PC-9 (cell line): ENCODE measurements around the gene OR1L6. TPM values are rescaled to one million over a fixed set of nuclear protein-coding genes. Genes with fewer than 3 reads are reported as not detected.

Experiments used
- BruUV-seq: library from RNA; stranded (reverse); fragments of 400-500 nt; replicated peaks from 2 replicates; lab custom pipeline; 2021; lab: Mats Ljungman, UMichigan
- CTCF ChIA-PET: fragments of 300-600 bp; sonication (Branson Sonifier 250); formaldehyde crosslinking; loops from one replicate; lab custom pipeline; 2022; ENCODE audit warnings: antibody characterized with exemption; lab: Charles Lee
- POLR2A ChIA-PET: fragments of 300-600 bp; sonication (Branson Sonifier 250); formaldehyde crosslinking; loops from one replicate; lab custom pipeline; 2022; ENCODE audit warnings: antibody characterized with exemption; ENCODE audit not compliant: unreplicated experiment; lab: Charles Lee
- DNase-seq, 2 experiments: peaks; one replicate each; pipeline versions ENCODE4 v3.0.0 to v3.0.0-alpha.2; 2015 to 2022; ENCODE audit warnings: mixed read lengths in 1 of 2
- H2AFZ ChIP-seq: fragments of 200-600 bp; sonication (generic); 2 replicates; pipeline ENCODE4 v1.8.1; 2017; ENCODE audit warnings: antibody characterized with exemption
- H3F3A ChIP-seq: fragments of 200-600 bp; sonication (generic); 2 replicates; pipeline ENCODE4 v1.8.1; 2017; ENCODE audit warnings: antibody characterized with exemption, mild to moderate bottlenecking, low read depth; ENCODE audit not compliant: insufficient read depth
- H3K27ac ChIP-seq: fragments of 200-600 bp; sonication (generic); 2 replicates; pipeline ENCODE4 v1.6.1; 2016; ENCODE audit warnings: mixed run types
- H3K27me3 ChIP-seq: fragments of 200-600 bp; sonication (generic); 2 replicates; pipeline ENCODE4 v1.6.1; 2016; ENCODE audit warnings: low read depth, mixed run types; ENCODE audit not compliant: insufficient read depth
- H3K36me3 ChIP-seq: fragments of 200-600 bp; sonication (generic); 2 replicates; pipeline ENCODE4 v1.6.1; 2016; ENCODE audit warnings: low read depth, mixed run types
- H3K4me1 ChIP-seq: fragments of 200-600 bp; sonication (generic); replicated peaks from 2 replicates; pipeline ENCODE4 v1.6.1; 2016; ENCODE audit warnings: mixed run types; ENCODE audit not compliant: insufficient read depth
- H3K4me2 ChIP-seq: fragments of 200-600 bp; sonication (generic); 2 replicates; pipeline ENCODE4 v1.6.1; 2017; ENCODE audit warnings: mixed run types
- H3K4me3 ChIP-seq: fragments of 200-600 bp; sonication (generic); 2 replicates; pipeline ENCODE4 v1.6.1; 2016; ENCODE audit warnings: mixed run types
- H3K79me2 ChIP-seq: fragments of 200-600 bp; sonication (generic); 2 replicates; pipeline ENCODE4 v1.6.1; 2017; ENCODE audit warnings: low read depth, mixed run types
- H3K9me2 ChIP-seq: fragments of 200-600 bp; sonication (generic); 2 replicates; pipeline ENCODE4 v1.8.1; 2017; ENCODE audit warnings: mild to moderate bottlenecking; ENCODE audit not compliant: insufficient read depth
- H3K9me3 ChIP-seq: fragments of 200-600 bp; sonication (generic); 2 replicates; pipeline ENCODE4 v1.8.1; 2016; ENCODE audit warnings: low read depth; ENCODE audit not compliant: insufficient read depth
- H4K20me1 ChIP-seq: fragments of 200-600 bp; sonication (generic); 2 replicates; pipeline ENCODE4 v1.8.1; 2017; ENCODE audit not compliant: insufficient read depth
- CTCF ChIP-seq: fragments of 200-600 bp; sonication (generic); conservative IDR thresholded peaks from 2 replicates; pipeline ENCODE4 v1.6.1; 2017; ENCODE audit warnings: mixed run types, antibody characterized with exemption, mild to moderate bottlenecking, moderate library complexity
- EZH2 ChIP-seq: fragments of 200-600 bp; sonication (generic); IDR thresholded peaks from 2 replicates; pipeline ENCODE4 v1.8.0; 2017; ENCODE audit warnings: antibody characterized with exemption, low read depth
- intact Hi-C: fragments of 100-400 bp; cut with micrococcal nuclease; formaldehyde crosslinking; loops from one replicate; pipeline ENCODE4 v1.10.0; 2022; ENCODE audit not compliant: unreplicated experiment
- total RNA-seq: library from RNA; stranded (reverse); gene quantifications from 2 replicates; pipeline ENCODE4 v1.2.3, GENCODE V29; 2021

Gene OR1L6
- total RNA-seq, 1 experiment from 2014 or later, result not detected

- peaks cover 11% of the 10 kb centered on the region for H3K27me3 ChIP-seq
- no peaks in the 10 kb centered on the region for H3K79me2 ChIP-seq
- no peaks in the 10 kb centered on the region for H3K9me2 ChIP-seq
- intact Hi-C loops, result no loop called here
- H3K4me1 ChIP-seq, result no peaks in the 10 kb centered on the region
- H3F3A ChIP-seq, result no peaks in the 10 kb centered on the region
- H3K27ac ChIP-seq, result no peak overlapping the region
- no TSS peak for BruUV-seq
- no peak overlapping the region for H2AFZ ChIP-seq
- H3K4me2 ChIP-seq, result no peak overlapping the region
- CTCF ChIA-PET, result no interaction called here
- TF ChIP-seq CTCF (no peak), EZH2 (no peak)
- H3K4me3 ChIP-seq, result no peak overlapping the region
- no peak for DNase-seq
- no peaks in the 10 kb centered on the region for H3K36me3 ChIP-seq
- no peaks in the 10 kb centered on the region for H4K20me1 ChIP-seq
- POLR2A ChIA-PET, result no interaction called here
- no peaks in the 10 kb centered on the region for H3K9me3 ChIP-seq
These were observed 47.3 kb downstream of the OR1L6 start for GRCh38 chr9:122789256-122790046.

DNA sequence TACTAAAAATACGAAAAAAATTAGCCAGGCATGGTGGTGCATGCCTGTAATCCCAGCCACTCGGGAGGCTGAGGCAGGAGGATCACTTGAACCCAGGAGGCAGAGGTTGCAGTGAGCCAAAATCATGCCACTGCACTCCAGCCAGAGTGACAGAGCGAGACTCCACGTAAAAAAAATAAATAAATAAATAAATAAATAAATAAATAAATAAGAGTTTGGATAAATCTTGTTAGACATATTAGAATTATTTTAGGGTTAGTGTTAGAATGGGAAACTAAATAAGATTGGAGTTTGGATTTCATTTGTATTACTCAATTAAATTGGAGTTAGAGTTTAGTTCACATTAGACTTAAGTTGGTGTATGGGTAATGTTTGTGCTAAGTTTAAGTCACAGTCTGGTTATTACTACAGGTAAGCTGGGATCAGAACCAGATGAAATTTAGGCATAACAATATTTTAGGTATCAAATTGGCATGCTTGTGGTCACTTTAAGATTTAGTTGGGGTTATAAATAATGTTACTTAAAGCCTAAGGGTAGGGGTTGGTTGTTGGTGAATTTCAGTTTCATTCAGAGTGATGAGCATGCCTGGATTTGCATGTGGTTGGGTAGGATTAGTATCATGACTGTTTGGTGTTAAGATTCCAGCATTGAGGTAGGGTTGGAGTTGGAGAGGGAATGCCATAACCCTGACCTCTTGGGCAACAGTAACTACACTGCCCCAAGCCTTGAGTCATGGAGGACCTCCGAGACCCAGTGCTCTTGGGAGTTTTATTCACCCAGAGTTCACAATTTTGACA is 50.0 kb downstream of the OR1L6 start:
- H2AFZ ChIP-seq, result no peak overlapping the region
- ChIA-PET POLR2A (no interaction called here), CTCF (no interaction called here)
- H3K9me2 ChIP-seq, result no peaks in the 10 kb centered on the region
- no peak for TF ChIP-seq CTCF
- no peak for TF ChIP-seq EZH2
- no peak overlapping the region for H3K4me3 ChIP-seq
- H3K9me3 ChIP-seq, result no peaks in the 10 kb centered on the region
- no peaks in the 10 kb centered on the region for H3K79me2 ChIP-seq
- H3K27ac ChIP-seq, result no peak overlapping the region
- no peak overlapping the region for H3K4me2 ChIP-seq
- H4K20me1 ChIP-seq, result no peaks in the 10 kb centered on the region
- peaks cover 11% of the 10 kb centered on the region for H3K27me3 ChIP-seq
- no TSS peak for BruUV-seq
- no peaks in the 10 kb centered on the region for H3K4me1 ChIP-seq
- intact Hi-C loops, result no loop called here
- no peaks in the 10 kb centered on the region for H3F3A ChIP-seq
- no peaks in the 10 kb centered on the region for H3K36me3 ChIP-seq
- no peak for DNase-seq

DNA sequence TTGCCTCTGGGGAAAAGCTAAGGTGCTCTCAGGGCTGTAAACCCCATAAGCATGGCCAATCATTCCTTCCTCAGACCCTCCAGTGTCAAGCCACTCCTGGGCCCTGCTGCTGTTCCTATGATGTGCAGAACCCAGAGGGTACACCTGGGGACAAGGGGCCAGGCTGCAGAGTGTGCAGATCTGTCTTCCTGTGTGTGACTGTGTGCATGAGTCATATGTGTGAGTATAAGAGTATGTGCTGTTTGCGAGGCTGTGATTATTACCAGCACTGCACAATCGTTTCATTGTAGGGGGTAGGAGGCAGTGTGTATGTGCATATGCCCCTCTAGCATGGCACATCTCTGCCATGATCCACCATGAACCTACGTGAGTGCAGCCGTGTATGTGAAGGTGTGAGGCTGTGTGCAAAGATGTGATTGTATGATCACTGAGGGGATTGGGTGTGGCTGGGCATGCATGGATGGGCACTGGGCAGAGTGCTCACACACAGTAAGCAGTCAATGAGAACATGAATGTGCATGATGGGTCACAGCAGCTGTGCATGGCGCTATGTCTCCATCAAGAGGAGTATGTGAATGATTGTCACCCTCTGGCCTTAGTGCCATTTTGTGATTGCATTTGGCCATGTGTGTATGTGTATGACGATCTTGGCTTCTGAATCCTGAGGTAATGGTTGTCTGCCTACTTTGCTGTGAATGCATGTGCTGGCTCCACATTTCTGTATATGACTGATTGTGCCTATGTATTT is 55.4 kb downstream of the OR1L6 start:
- Histone ChIP-seq H2AFZ (no peak overlapping the region), H3K27me3 (peaks cover 27% of the 10 kb centered on the region)
- CTCF ChIA-PET, result no interaction called here

More for the DNA sequence above, 55.4 kb downstream of the OR1L6 start:
- no TSS peak for BruUV-seq
- H3K9me3 ChIP-seq, result no peaks in the 10 kb centered on the region
- no peaks in the 10 kb centered on the region for H4K20me1 ChIP-seq
- POLR2A ChIA-PET, result no interaction called here
- DNase-seq, result no peak
- H3K4me1 ChIP-seq, result no peaks in the 10 kb centered on the region
- no peak overlapping the region for H3K27ac ChIP-seq
- no peaks in the 10 kb centered on the region for H3K79me2 ChIP-seq
- no peaks in the 10 kb centered on the region for H3F3A ChIP-seq
- H3K9me2 ChIP-seq, result no peaks in the 10 kb centered on the region
- no peak for TF ChIP-seq EZH2
- no peak for TF ChIP-seq CTCF
- no peak overlapping the region for H3K4me3 ChIP-seq
- intact Hi-C loops, result no loop called here
- no peak overlapping the region for H3K4me2 ChIP-seq
- H3K36me3 ChIP-seq, result no peaks in the 10 kb centered on the region
